K562 (cell line): ENCODE measurements around the gene SLC9C2. TPM values are rescaled to one million over a fixed set of nuclear protein-coding genes. Genes with fewer than 3 reads are reported as not detected.

Source experiments
- ATAC-seq: fragments of 200-7000 bp; cut with Tn5 transposase; 3 replicates; pipeline ENCODE4 v1.9.1; 2020; ENCODE audit warnings: moderate library complexity
- BruUV-seq: library from RNA; stranded (reverse); fragments of 400-500 nt; replicated peaks from 2 replicates; lab custom pipeline; 2021; lab: Mats Ljungman, UMichigan
- CTCF ChIA-PET: fragments of 300-600 bp; formaldehyde crosslinking; extraction: SDS; loops from one replicate; lab custom pipeline; 2021; ENCODE audit warnings: low intra/inter-chr PET ratio; lab: Yijun Ruan, JAX
- POLR2A ChIA-PET: fragments of 300-600, 350-650 bp; sonication (Branson Sonifier 250); formaldehyde crosslinking; extraction: SDS; loops from one replicate; lab custom pipeline; 2021; ENCODE audit warnings: antibody characterized with exemption, inconsistent platforms; lab: Yijun Ruan, JAX
- DNase-seq, 4 experiments: peaks; one replicate each; pipeline versions ENCODE4 v3.0.0 to v3.0.0-alpha.2; 2011 to 2018; ENCODE audit warnings: low spot score in 3 of 4, mixed read lengths in 3 of 4; ENCODE audit errors: extremely low read depth in 1 of 4
- FAIRE-seq: peaks from 2 replicates; lab custom pipeline; 2011; peaks lifted over from hg19 to GRCh38; lab: Jason Lieb, UNC
- H2AFZ ChIP-seq: 2 replicates; pipeline ENCODE4 v1.6.0; 2011; ENCODE audit warnings: low read depth, low read length, control low read depth, inconsistent platforms
- H3K27ac ChIP-seq: fragments of 200-600 bp; 3 replicates; pipeline ENCODE4 v1.8.0; 2011; ENCODE audit warnings: low read depth, mild to moderate bottlenecking, control low read depth, inconsistent platforms, low read length, moderate library complexity, mixed read lengths; ENCODE audit errors: extremely low read depth
- H3K27me3 ChIP-seq, 2 experiments: fragments of 300-600 bp in 1 of 2; 2 replicates in 1 of 2; 3 replicates in 1 of 2; pipeline versions ENCODE4 v1.6.0 to v1.8.0; 2011; ENCODE audit warnings: inconsistent platforms in 2 of 2, low read length in 2 of 2, mild to moderate bottlenecking in 1 of 2, mixed read lengths in 1 of 2, moderate library complexity in 1 of 2; ENCODE audit not compliant: control insufficient read depth in 2 of 2, insufficient read depth in 2 of 2
- H3K36me3 ChIP-seq: fragments of 300-600 bp; 3 replicates; pipeline ENCODE4 v1.8.0; 2011; ENCODE audit warnings: mild to moderate bottlenecking, low read length, inconsistent platforms; ENCODE audit not compliant: control insufficient read depth, insufficient read depth
- H3K4me1 ChIP-seq, 2 experiments: fragments of 200-600 bp in 1 of 2; replicated peaks in 1 of 2; 2 replicates in 1 of 2; 3 replicates in 1 of 2; pipeline versions ENCODE4 v1.5.1 to v1.8.0; 2011; ENCODE audit warnings: inconsistent platforms in 2 of 2, low read length in 2 of 2, mild to moderate bottlenecking in 1 of 2, mixed read lengths in 1 of 2, moderate library complexity in 1 of 2; ENCODE audit not compliant: control insufficient read depth in 2 of 2, insufficient read depth in 2 of 2
- H3K4me2 ChIP-seq: 2 replicates; pipeline ENCODE4 v1.6.1; 2011; ENCODE audit warnings: low read length, control low read depth, inconsistent platforms, mixed read lengths; ENCODE audit not compliant: insufficient read depth
- H3K4me3 ChIP-seq: fragments of 200-600 bp; sonication (generic), shearing (Covaris generic); 2 replicates; pipeline ENCODE4 v1.5.1; 2016; ENCODE audit warnings: control low read depth, inconsistent platforms
- H3K79me2 ChIP-seq: fragments of 200-600 bp; 3 replicates; pipeline ENCODE4 v1.8.0; 2011; ENCODE audit warnings: low read length, inconsistent platforms; ENCODE audit not compliant: control insufficient read depth, insufficient read depth
- H3K9ac ChIP-seq, 2 experiments: 2 replicates each; pipeline versions ENCODE4 v1.6.0 to v1.6.1; 2011; ENCODE audit warnings: low read depth in 2 of 2, low read length in 2 of 2, control low read depth in 1 of 2, inconsistent platforms in 1 of 2, mild to moderate bottlenecking in 1 of 2, mixed read lengths in 1 of 2; ENCODE audit not compliant: insufficient read depth in 1 of 2
- H3K9me1 ChIP-seq: one replicate; pipeline ENCODE4 v1.6.0; 2011; ENCODE audit warnings: inconsistent platforms, mild to moderate bottlenecking, low read length, moderate library complexity; ENCODE audit not compliant: control insufficient read depth, insufficient read depth
- H3K9me3 ChIP-seq: replicated peaks from 2 replicates; pipeline ENCODE4 v1.5.1; 2011; ENCODE audit warnings: low read depth, low read length, inconsistent platforms; ENCODE audit not compliant: control insufficient read depth, insufficient read depth
- H4K20me1 ChIP-seq: replicated peaks from 2 replicates; pipeline ENCODE4 v1.6.1; 2011; ENCODE audit warnings: low read length, inconsistent platforms, mixed read lengths; ENCODE audit not compliant: control insufficient read depth, insufficient read depth
- FOXP1 ChIP-seq: sonication (generic); formaldehyde crosslinking; IDR thresholded peaks from 2 replicates; pipeline ENCODE4 v1.8.0; 2022; ENCODE audit warnings: mild to moderate bottlenecking, missing genetic modification reagents
- GABPA ChIP-seq: fragments of 200-800 bp; sonication (Bioruptor generic); conservative IDR thresholded peaks from 2 replicates; pipeline ENCODE4 v1.6.1; 2016; ENCODE audit warnings: low read depth, missing genetic modification characterization, missing compliant biosample characterization
- LARP7 ChIP-seq: fragments of 450-650 bp; IDR thresholded peaks from 2 replicates; pipeline ENCODE4 v1.6.1; 2016
- MXI1 ChIP-seq: IDR thresholded peaks from 2 replicates; pipeline ENCODE4 v1.6.1; 2011; ENCODE audit warnings: low read depth, mild to moderate bottlenecking, improper control_type of control experiment, low read length
- NBN ChIP-seq: fragments of 450-650 bp; IDR thresholded peaks from 2 replicates; pipeline ENCODE4 v1.6.1; 2016; ENCODE audit warnings: low read depth, mild to moderate bottlenecking
- NCOR1 ChIP-seq: fragments of 450-650 bp; IDR thresholded peaks from 2 replicates; pipeline ENCODE4 v1.6.1; 2016; ENCODE audit warnings: mild to moderate bottlenecking, moderate library complexity
- PPARD ChIP-seq: fragments of 250-450 bp; sonication (Bioruptor Pico); IDR thresholded peaks from 2 replicates; pipeline ENCODE4 v1.8.0; 2022; ENCODE audit warnings: inconsistent platforms, mild to moderate bottlenecking, moderate library complexity
- PTRF ChIP-seq: fragments of 450-650 bp; IDR thresholded peaks from 2 replicates; pipeline ENCODE4 v1.6.1; 2016; ENCODE audit warnings: mild to moderate bottlenecking, missing genetic modification characterization, missing compliant biosample characterization
- SMARCA4 ChIP-seq: fragments of 450-650 bp; IDR thresholded peaks from 2 replicates; pipeline ENCODE4 v1.6.1; 2016
- SMARCB1 ChIP-seq: IDR thresholded peaks from 2 replicates; pipeline ENCODE4 v1.6.1; 2011; ENCODE audit warnings: improper control_type of control experiment, low read depth; ENCODE audit not compliant: insufficient read length
- SRF ChIP-seq, 2 experiments: fragments of 250-450, 450-650 bp in 1 of 2; sonication (Bioruptor Pico) in 1 of 2; sonication (generic) in 1 of 2; formaldehyde crosslinking; IDR thresholded peaks; 2 replicates each; pipeline versions ENCODE4 v1.5.0 to v1.5.1; 2020 to 2022; ENCODE audit warnings: mild to moderate bottlenecking in 1 of 2, missing genetic modification reagents in 1 of 2
- TRIM28 ChIP-seq: fragments of 450-650 bp; IDR thresholded peaks from 2 replicates; pipeline ENCODE4 v1.6.1; 2017
- ZNF316 ChIP-seq: fragments of 450-650 bp; IDR thresholded peaks from 2 replicates; pipeline ENCODE4 v1.6.1; 2016
- WGBS: fragments of 100-300 bp; shearing (Covaris generic); methylation state at CpG from one replicate; pipeline ENCODE4 v1.1.6; 2016; ENCODE audit warnings: low coverage, mixed read lengths; ENCODE audit not compliant: insufficient coverage; ENCODE audit errors: missing lambda C conversion rate; 5-methylcytosine and 5-hydroxymethylcytosine counted together
- in situ Hi-C: fragments of 300-500 bp; cut with MboI; formaldehyde crosslinking; loops from 4 replicates; pipeline ENCODE4 v1.15.0; 2018; ENCODE audit warnings: inconsistent platforms, mixed read lengths
- intact Hi-C: fragments of 100-400 bp; cut with micrococcal nuclease; formaldehyde crosslinking; loops from 2 replicates; pipeline ENCODE4 v1.14.2; 2022
- polyA plus RNA-seq, 8 experiments: library from polyadenylated mRNA; depleted of rRNA in 4 of 8; stranded (reverse) in 5 of 8; unstranded in 3 of 8; fragments of >200 nt; fragmentation: Nextera tagmentation in 2 of 8; fragmentation: Illumina TruSeq in 1 of 8; extraction: Ambion mirVana in 2 of 8; extraction: Trizol in 1 of 8; gene quantifications; 2 replicates each; pipeline versions ENCODE4 v1.2.1 to v1.2.3, GENCODE V29; 2011 to 2014; ENCODE audit warnings: inconsistent platforms in 1 of 8, missing spikeins in 1 of 8
- total RNA-seq, 7 experiments: library from RNA; depleted of rRNA in 6 of 7; stranded (reverse); fragments of >200 nt in 6 of 7; fragmentation: Illumina TruSeq in 2 of 7; extraction: Trizol in 2 of 7; gene quantifications; 2 replicates each; pipeline versions ENCODE4 v1.2.1 to v1.2.3, GENCODE V29; 2011 to 2021; ENCODE audit warnings: low replicate concordance in 1 of 7
- TF ChIP-seq, protein P1 (sequence below): sonication (generic); formaldehyde crosslinking; IDR thresholded peaks from 2 replicates; pipeline ENCODE4 v1.8.1; 2023; ENCODE audit warnings: mild to moderate bottlenecking, missing genetic modification reagents, moderate library complexity
- TF ChIP-seq, protein P2 (sequence below), 3 experiments: IDR thresholded peaks in 2 of 3; conservative IDR thresholded peaks in 1 of 3; 2 replicates each; pipeline ENCODE4 v1.5.1; 2011 to 2012; ENCODE audit warnings: low read length in 3 of 3, mild to moderate bottlenecking in 3 of 3, control low read depth in 2 of 3, improper control_type of control experiment in 1 of 3, inconsistent platforms in 1 of 3, low read depth in 1 of 3, mixed read lengths in 1 of 3, moderate library complexity in 1 of 3; ENCODE audit not compliant: insufficient read depth in 2 of 3
- TF ChIP-seq, protein P3 (sequence below): fragments of 450-650 bp; IDR thresholded peaks from 2 replicates; pipeline ENCODE4 v1.6.1; 2017; ENCODE audit warnings: antibody characterized with exemption, mild to moderate bottlenecking

Gene SLC9C2
- total and polyA plus RNA-seq, 9 of the 15 experiments (the other 6 are each of a cell fraction or from before 2014, with no cell fraction given), result 0.11 to 0.22 (median 0.15) TPM; not detected in 5

DNA sequence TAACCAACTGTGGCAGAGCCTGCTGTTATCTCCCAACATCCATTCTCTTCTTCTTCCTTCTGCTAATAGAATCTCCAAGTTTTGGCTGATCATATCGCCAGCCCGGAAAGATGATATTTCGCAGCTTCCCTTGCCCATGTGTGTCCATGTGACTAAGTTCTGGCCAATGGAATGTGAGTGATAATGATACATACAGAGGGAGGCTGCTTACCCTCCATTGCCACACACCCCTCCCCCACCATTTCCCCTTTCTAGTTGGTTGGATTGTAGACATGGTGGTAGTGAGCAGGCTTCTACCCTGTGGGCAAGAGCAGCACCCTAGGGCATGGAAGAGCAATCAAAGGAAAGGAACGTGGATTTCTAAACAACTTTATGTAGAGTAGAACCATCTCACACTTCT is 48.8 kb downstream of the SLC9C2 start:
- H3K36me3 ChIP-seq, result no peaks in the 10 kb centered on the region
- 0 out of 2 replicates have a peak overlapping the region, but pooled peaks have one; percentile 42 for H3K4me2 ChIP-seq
- WGBS, result 7% methylated on average over 4 of the region's 4 CpGs
- H3K27me3 ChIP-seq, result no peaks in the 10 kb centered on the region
- ATAC-seq, result peak; percentile 76
- ChIA-PET CTCF (no interaction called here), POLR2A (interaction anchor here (0.6 to 1.5 kb wide), 3 partner anchors 12 to 20 kb away, joined by 3 to 7 read pairs (median 4); no protein-coding TSS in a partner anchor)
- peaks cover 3 to 15% of the 10 kb centered on the region in 2 experiments; a peak in 4 of 5 replicates for H3K4me1 ChIP-seq
- no peak for FAIRE-seq
- H3K9ac ChIP-seq, result no peak overlapping the region
- no TSS peak for BruUV-seq
- DNase-seq, result peak in 1 of 4 experiments; percentile 53
- no peaks in the 10 kb centered on the region for H3K79me2 ChIP-seq
- peak overlapping the region; percentile 78 for H2AFZ ChIP-seq
- in situ Hi-C loops, result no loop called here
- no peak overlapping the region for H3K4me3 ChIP-seq
- no peaks in the 10 kb centered on the region for H3K9me3 ChIP-seq
- no peaks in the 10 kb centered on the region for H4K20me1 ChIP-seq
- H3K9me1 ChIP-seq, result no peaks in the 10 kb centered on the region
- H3K27ac ChIP-seq, result no peak overlapping the region
- intact Hi-C loops, result loop anchor here (5.0 kb wide), 1 partner anchor 122 kb away; no protein-coding TSS in a partner anchor
- no peak for TF ChIP-seq FOXP1 (CRISPR knock-in tag)
- no peak for TF ChIP-seq PPARD (CRISPR knock-in tag)
- TF ChIP-seq, protein P1, sequence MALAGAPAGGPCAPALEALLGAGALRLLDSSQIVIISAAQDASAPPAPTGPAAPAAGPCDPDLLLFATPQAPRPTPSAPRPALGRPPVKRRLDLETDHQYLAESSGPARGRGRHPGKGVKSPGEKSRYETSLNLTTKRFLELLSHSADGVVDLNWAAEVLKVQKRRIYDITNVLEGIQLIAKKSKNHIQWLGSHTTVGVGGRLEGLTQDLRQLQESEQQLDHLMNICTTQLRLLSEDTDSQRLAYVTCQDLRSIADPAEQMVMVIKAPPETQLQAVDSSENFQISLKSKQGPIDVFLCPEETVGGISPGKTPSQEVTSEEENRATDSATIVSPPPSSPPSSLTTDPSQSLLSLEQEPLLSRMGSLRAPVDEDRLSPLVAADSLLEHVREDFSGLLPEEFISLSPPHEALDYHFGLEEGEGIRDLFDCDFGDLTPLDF (CRISPR knock-in tag), result no peak
- no peak for TF ChIP-seq NBN
- no peak for TF ChIP-seq TRIM28
- TF ChIP-seq PTRF, result no peak
- TF ChIP-seq GABPA, result no peak
- peak; percentile 16; the same call in 1 of the 2 replicates for TF ChIP-seq SMARCA4
- TF ChIP-seq, protein P2, sequence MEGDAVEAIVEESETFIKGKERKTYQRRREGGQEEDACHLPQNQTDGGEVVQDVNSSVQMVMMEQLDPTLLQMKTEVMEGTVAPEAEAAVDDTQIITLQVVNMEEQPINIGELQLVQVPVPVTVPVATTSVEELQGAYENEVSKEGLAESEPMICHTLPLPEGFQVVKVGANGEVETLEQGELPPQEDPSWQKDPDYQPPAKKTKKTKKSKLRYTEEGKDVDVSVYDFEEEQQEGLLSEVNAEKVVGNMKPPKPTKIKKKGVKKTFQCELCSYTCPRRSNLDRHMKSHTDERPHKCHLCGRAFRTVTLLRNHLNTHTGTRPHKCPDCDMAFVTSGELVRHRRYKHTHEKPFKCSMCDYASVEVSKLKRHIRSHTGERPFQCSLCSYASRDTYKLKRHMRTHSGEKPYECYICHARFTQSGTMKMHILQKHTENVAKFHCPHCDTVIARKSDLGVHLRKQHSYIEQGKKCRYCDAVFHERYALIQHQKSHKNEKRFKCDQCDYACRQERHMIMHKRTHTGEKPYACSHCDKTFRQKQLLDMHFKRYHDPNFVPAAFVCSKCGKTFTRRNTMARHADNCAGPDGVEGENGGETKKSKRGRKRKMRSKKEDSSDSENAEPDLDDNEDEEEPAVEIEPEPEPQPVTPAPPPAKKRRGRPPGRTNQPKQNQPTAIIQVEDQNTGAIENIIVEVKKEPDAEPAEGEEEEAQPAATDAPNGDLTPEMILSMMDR (IDR thresholded peaks at IDR 0.05 in 2 of 3, conservative IDR thresholded peaks at IDR 0.05 in 1 of 3; ENCODE audit: insufficient read depth in 2 of 3, low read depth in 1 of 3, low read length in 3 of 3), result no peak
- no peak for TF ChIP-seq MXI1
- peak in 1 of 2 experiments; percentile 30; a peak in 1 of 4 replicates for TF ChIP-seq SRF (CRISPR knock-in tag; IDR thresholded peaks at IDR 0.05)
- no peak for TF ChIP-seq NCOR1
- no peak for TF ChIP-seq ZNF316
- no peak for TF ChIP-seq SMARCB1
- TF ChIP-seq, protein P3, sequence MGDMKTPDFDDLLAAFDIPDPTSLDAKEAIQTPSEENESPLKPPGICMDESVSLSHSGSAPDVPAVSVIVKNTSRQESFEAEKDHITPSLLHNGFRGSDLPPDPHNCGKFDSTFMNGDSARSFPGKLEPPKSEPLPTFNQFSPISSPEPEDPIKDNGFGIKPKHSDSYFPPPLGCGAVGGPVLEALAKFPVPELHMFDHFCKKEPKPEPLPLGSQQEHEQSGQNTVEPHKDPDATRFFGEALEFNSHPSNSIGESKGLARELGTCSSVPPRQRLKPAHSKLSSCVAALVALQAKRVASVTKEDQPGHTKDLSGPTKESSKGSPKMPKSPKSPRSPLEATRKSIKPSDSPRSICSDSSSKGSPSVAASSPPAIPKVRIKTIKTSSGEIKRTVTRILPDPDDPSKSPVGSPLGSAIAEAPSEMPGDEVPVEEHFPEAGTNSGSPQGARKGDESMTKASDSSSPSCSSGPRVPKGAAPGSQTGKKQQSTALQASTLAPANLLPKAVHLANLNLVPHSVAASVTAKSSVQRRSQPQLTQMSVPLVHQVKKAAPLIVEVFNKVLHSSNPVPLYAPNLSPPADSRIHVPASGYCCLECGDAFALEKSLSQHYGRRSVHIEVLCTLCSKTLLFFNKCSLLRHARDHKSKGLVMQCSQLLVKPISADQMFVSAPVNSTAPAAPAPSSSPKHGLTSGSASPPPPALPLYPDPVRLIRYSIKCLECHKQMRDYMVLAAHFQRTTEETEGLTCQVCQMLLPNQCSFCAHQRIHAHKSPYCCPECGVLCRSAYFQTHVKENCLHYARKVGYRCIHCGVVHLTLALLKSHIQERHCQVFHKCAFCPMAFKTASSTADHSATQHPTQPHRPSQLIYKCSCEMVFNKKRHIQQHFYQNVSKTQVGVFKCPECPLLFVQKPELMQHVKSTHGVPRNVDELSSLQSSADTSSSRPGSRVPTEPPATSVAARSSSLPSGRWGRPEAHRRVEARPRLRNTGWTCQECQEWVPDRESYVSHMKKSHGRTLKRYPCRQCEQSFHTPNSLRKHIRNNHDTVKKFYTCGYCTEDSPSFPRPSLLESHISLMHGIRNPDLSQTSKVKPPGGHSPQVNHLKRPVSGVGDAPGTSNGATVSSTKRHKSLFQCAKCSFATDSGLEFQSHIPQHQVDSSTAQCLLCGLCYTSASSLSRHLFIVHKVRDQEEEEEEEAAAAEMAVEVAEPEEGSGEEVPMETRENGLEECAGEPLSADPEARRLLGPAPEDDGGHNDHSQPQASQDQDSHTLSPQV, result peak; percentile 32; the same call in 1 of the 2 replicates
- TF ChIP-seq LARP7, result no peak
